ENCODE data around the gene METTL16.

Gene METTL16

GRCh38 chr17:2475056-2475455 lies 36.6 kb downstream of the METTL16 start:
- H3K9me3 Mint-ChIP-seq = no peaks in the 10 kb centered on the region
- no peak for TF ChIP-seq CTCF (IDR thresholded peaks at IDR 0.05; ENCODE audit: unreplicated experiment in 3 of 3)
- no peak overlapping the region for H3K27ac Mint-ChIP-seq
- H3K4me3 Mint-ChIP-seq = no peak overlapping the region
- no peaks in the 10 kb centered on the region for H3K27me3 Mint-ChIP-seq (ENCODE audit: low read depth)
- H3K36me3 Mint-ChIP-seq (ENCODE audit: low read depth) = peaks cover 50% of the 10 kb centered on the region
- H3K4me1 Mint-ChIP-seq = no peaks in the 10 kb centered on the region

GRCh38 chr17:2474371-2474770 lies 37.3 kb downstream of the METTL16 start:
- Mint-ChIP-seq H3K27me3 (ENCODE audit: low read depth) (no peaks in the 10 kb centered on the region), H3K9me3 (no peaks in the 10 kb centered on the region), H3K4me1 (no peaks in the 10 kb centered on the region), H3K27ac (no peak overlapping the region), H3K36me3 (ENCODE audit: low read depth) (peaks cover 57% of the 10 kb centered on the region), H3K4me3 (no peak overlapping the region)
- TF ChIP-seq CTCF (IDR thresholded peaks at IDR 0.05; ENCODE audit: unreplicated experiment in 3 of 3) = no peak

- H3K36me3 Mint-ChIP-seq (ENCODE audit: low read depth) = peaks cover 59% of the 10 kb centered on the region
- TF ChIP-seq CTCF (IDR thresholded peaks at IDR 0.05; ENCODE audit: unreplicated experiment in 3 of 3) = no peak
- no peaks in the 10 kb centered on the region for H3K27me3 Mint-ChIP-seq (ENCODE audit: low read depth)
- no peak overlapping the region for H3K27ac Mint-ChIP-seq
- H3K4me3 Mint-ChIP-seq = no peak overlapping the region
- H3K9me3 Mint-ChIP-seq = no peaks in the 10 kb centered on the region
- H3K4me1 Mint-ChIP-seq = no peaks in the 10 kb centered on the region
Observed at GRCh38 chr17:2468270-2468669, 43.4 kb downstream of the METTL16 start.

- no peak for TF ChIP-seq CTCF (IDR thresholded peaks at IDR 0.05; ENCODE audit: unreplicated experiment in 3 of 3)
- no peaks in the 10 kb centered on the region for H3K9me3 Mint-ChIP-seq
- H3K4me1 Mint-ChIP-seq = no peaks in the 10 kb centered on the region
- H3K4me3 Mint-ChIP-seq = no peak overlapping the region
- H3K27me3 Mint-ChIP-seq (ENCODE audit: low read depth) = no peaks in the 10 kb centered on the region
- H3K27ac Mint-ChIP-seq = no peak overlapping the region
- H3K36me3 Mint-ChIP-seq (ENCODE audit: low read depth) = peaks cover 59% of the 10 kb centered on the region
Observed at GRCh38 chr17:2466931-2467330, 44.8 kb downstream of the METTL16 start.

GRCh38 chr17:2462481-2462880 lies 49.2 kb downstream of the METTL16 start:
- Mint-ChIP-seq H3K36me3 (ENCODE audit: low read depth) (peaks cover 43% of the 10 kb centered on the region), H3K4me3 (no peak overlapping the region), H3K27me3 (ENCODE audit: low read depth) (no peaks in the 10 kb centered on the region), H3K9me3 (no peaks in the 10 kb centered on the region), H3K27ac (no peak overlapping the region), H3K4me1 (no peaks in the 10 kb centered on the region)
- no peak for TF ChIP-seq CTCF (IDR thresholded peaks at IDR 0.05; ENCODE audit: unreplicated experiment in 3 of 3)

- peaks cover 45% of the 10 kb centered on the region for H3K36me3 Mint-ChIP-seq (ENCODE audit: low read depth)
- no peaks in the 10 kb centered on the region for H3K9me3 Mint-ChIP-seq
Observed at GRCh38 chr17:2459917-2460271, 51.8 kb downstream of the METTL16 start.

More at GRCh38 chr17:2459917-2460271, 51.8 kb downstream of the METTL16 start:
- no peak for TF ChIP-seq CTCF (IDR thresholded peaks at IDR 0.05; ENCODE audit: unreplicated experiment in 3 of 3)
- H3K27me3 Mint-ChIP-seq (ENCODE audit: low read depth) = no peaks in the 10 kb centered on the region
- no peak overlapping the region for H3K4me3 Mint-ChIP-seq
- no peaks in the 10 kb centered on the region for H3K4me1 Mint-ChIP-seq
- H3K27ac Mint-ChIP-seq = no peak overlapping the region

Measured in nephron (organoid).